Stromal cell of bone marrow (primary cell): ENCODE measurements around the gene TSPAN33.

Source experiments
- DNase-seq: peaks from one replicate; pipeline ENCODE4 v3.0.0-alpha.2; 2012; ENCODE audit warnings: low read depth

The TSPAN33 gene

GRCh38 chr7:129136887-129137642 is 7.4 kb upstream of the TSPAN33 start:
- no peak for DNase-seq

- no peak for DNase-seq
These were observed 798 bp upstream of the TSPAN33 start for GRCh38 chr7:129143724-129144094.

- no peak for DNase-seq
These were observed 544 bp downstream of the TSPAN33 start for GRCh38 chr7:129144834-129145668.

- DNase-seq: no peak
These were observed 1.9 kb downstream of the TSPAN33 start for GRCh38 chr7:129146237-129146979.

- no peak for DNase-seq
These were observed 3.2 kb downstream of the TSPAN33 start for GRCh38 chr7:129147731-129148130.

GRCh38 chr7:129149511-129149910 is 5.0 kb downstream of the TSPAN33 start:
- DNase-seq: no peak

- no peak for DNase-seq
These were observed 5.9 kb downstream of the TSPAN33 start for GRCh38 chr7:129150199-129150996.

GRCh38 chr7:129157651-129158050 is 13.1 kb downstream of the TSPAN33 start:
- no peak for DNase-seq

GRCh38 chr7:129159539-129159938 is 15.0 kb downstream of the TSPAN33 start:
- DNase-seq: no peak

GRCh38 chr7:129160161-129160905 is 15.8 kb downstream of the TSPAN33 start:
- DNase-seq: no peak

- DNase-seq: no peak
These were observed 17.2 kb downstream of the TSPAN33 start for GRCh38 chr7:129161524-129162225.

- no peak for DNase-seq
These were observed 18.2 kb downstream of the TSPAN33 start for GRCh38 chr7:129162732-129163131.

- DNase-seq: peak; percentile 47
These were observed 19.5 kb downstream of the TSPAN33 start for GRCh38 chr7:129163875-129164544.

- DNase-seq: no peak
These were observed 22.2 kb downstream of the TSPAN33 start for GRCh38 chr7:129166745-129167144.

GRCh38 chr7:129167817-129168216 is 23.3 kb downstream of the TSPAN33 start:
- no peak for DNase-seq

- DNase-seq: no peak
These were observed 23.9 kb downstream of the TSPAN33 start for GRCh38 chr7:129168231-129169021.

- DNase-seq: no peak
These were observed 24.7 kb downstream of the TSPAN33 start for GRCh38 chr7:129169171-129169671.

GRCh38 chr7:129169686-129170440 is 25.4 kb downstream of the TSPAN33 start:
- no peak for DNase-seq
